ENCODE measurements around the gene XRN2.
"Not testable (repeated sequence)": the region's sequence is repeated elsewhere in the genome, so short reads cannot be mapped to it uniquely, and the experiment has no call there.

XRN2 gene

DNA sequence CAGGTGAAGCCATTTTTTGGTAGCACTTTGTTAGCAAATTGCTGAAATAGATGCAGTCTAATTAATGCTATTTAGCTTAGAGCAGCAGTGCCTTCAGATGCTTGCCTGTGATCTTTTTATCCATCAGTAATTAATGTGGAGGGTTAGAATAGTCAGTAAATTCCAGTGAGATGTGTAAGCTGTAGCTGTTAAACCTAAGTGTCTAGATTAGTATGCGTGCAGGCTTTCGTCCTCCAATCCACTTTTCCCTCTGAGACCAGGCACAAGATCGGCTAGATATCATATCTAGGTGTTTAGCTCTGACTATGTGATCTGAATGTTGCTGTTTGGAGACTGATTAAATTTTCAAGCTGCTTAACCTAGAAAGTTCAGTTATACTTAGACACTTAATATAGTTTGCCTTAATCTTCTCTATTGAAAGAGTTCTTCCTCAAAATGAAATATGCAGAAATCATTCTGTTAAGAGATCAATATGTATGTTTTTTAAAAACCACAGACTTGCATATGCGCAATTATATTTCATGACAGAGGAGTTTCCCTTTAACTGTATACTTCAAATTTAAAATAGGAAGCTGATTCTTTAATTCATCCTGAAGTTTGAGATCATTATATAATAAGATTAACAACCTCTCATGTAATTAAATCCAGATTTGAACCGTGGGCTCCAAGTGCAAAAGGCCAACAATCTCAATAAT lies 41.2 kb downstream of the XRN2 start:
- Mint-ChIP-seq H3K36me3 (ENCODE audit: insufficient read depth) (peaks cover 76% of the 10 kb centered on the region), H3K4me1 (ENCODE audit: low read depth in 2 of 2) (peaks cover 0 to 3% of the 10 kb centered on the region in 2 donors), H3K27me3 (no peaks in the 10 kb centered on the region), H3K4me3 (no peak overlapping the region), H3K27ac (peak overlapping the region in 1 of 2 donors; percentile 60), H3K9me3 (no peaks in the 10 kb centered on the region)
- ATAC-seq (replicated peaks) (no peak), DNase-seq (no peak)

DNA sequence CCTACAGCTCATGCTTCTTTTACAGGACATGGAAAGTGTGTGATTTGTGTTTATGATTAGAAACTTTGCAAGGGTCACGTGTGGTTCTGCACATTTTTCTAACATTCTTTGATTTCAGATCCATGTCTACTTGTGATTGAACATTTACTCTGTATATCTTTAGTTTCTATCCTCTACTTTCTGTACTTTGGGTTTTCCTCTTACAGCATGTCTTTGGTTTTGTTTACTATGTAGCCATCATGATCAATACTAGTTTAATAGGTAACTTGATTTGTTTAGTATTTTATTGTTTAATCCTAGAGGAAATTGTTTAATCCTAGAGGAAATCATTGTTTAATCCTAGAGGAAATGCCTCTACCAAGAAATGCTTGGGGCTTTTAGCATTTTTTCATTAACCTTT lies 41.8 kb downstream of the XRN2 start:
- no peaks in the 10 kb centered on the region for H3K4me1 Mint-ChIP-seq (ENCODE audit: low read depth in 2 of 2)
- peaks cover 76% of the 10 kb centered on the region for H3K36me3 Mint-ChIP-seq (ENCODE audit: insufficient read depth)
- no peak overlapping the region for H3K27ac Mint-ChIP-seq
- no peaks in the 10 kb centered on the region for H3K9me3 Mint-ChIP-seq
- DNase-seq (no peak), ATAC-seq (replicated peaks) (no peak)
- H3K27me3 Mint-ChIP-seq: no peaks in the 10 kb centered on the region
- no peak overlapping the region for H3K4me3 Mint-ChIP-seq

DNA sequence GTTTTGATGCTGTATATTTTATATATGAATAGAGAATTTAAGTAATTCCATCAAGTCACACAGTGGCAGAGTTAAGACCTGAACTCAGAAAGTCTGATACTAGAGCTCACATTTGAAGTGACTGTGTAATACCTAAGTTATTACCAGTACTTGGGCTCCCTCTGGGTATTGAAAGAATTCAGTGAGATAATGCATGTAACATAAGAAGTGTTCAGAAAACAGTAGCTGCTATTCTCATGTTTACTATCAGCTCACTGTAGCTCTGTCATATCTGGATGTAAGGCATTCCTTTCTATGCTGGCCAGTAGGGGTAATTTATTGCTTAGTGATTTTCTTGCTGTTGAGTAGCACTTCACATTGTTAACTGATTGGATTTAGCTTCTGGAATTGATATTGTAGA lies 49.6 kb downstream of the XRN2 start:
- no peak overlapping the region for H3K27ac Mint-ChIP-seq
- no peak for DNase-seq

DNA sequence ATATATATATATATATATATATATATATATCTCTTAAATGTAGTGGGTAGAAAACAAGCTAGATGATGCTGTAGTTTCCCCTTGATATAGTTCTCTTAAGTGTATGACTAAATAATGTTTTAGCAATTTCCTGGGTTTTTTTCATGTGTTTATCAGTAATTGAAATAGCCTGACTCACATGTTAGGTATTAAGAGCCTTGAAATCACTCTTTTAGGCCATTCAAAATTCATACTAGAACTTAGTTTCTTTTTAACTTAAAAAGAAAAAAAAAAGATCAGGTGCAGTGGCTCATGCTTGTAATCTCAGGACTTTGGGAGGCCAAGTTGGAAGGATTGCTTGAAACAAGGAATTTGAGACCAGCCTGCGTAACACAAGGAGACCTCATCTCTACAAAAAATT lies 50.1 kb downstream of the XRN2 start:
- H3K9me3 Mint-ChIP-seq: no peaks in the 10 kb centered on the region
- H3K4me1 Mint-ChIP-seq (ENCODE audit: low read depth in 2 of 2): no peaks in the 10 kb centered on the region
- H3K4me3 Mint-ChIP-seq: no peak overlapping the region
- no peaks in the 10 kb centered on the region for H3K27me3 Mint-ChIP-seq
- ATAC-seq (replicated peaks) (no peak), DNase-seq (no peak)
- H3K36me3 Mint-ChIP-seq (ENCODE audit: insufficient read depth): peaks cover 62% of the 10 kb centered on the region
- H3K27ac Mint-ChIP-seq: no peak overlapping the region

More for the DNA sequence above, 49.6 kb downstream of the XRN2 start:
- Mint-ChIP-seq H3K4me1 (ENCODE audit: low read depth in 2 of 2) (no peaks in the 10 kb centered on the region), H3K36me3 (ENCODE audit: insufficient read depth) (peaks cover 62% of the 10 kb centered on the region), H3K27me3 (no peaks in the 10 kb centered on the region), H3K4me3 (no peak overlapping the region), H3K9me3 (no peaks in the 10 kb centered on the region)
- ATAC-seq (replicated peaks): no peak

DNA sequence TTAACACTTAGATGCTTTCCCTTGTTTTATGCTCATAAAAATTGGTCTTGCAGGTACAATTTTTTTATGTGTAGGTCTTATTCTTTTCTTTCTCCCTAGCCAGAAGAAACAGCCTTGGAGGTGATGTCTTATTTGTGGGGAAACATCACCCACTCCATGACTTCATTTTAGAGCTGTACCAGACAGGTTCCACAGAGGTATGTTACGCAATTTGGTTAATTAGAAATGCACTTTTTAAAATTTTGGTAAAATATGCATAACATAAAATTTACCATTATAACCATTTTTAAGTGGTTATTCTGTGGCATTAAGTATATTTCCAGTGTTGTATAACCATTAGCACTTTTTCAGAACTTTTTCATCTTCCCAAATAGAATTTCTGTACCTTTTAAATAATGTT lies 52.9 kb downstream of the XRN2 start:
- Mint-ChIP-seq H3K4me3 (no peak overlapping the region), H3K36me3 (ENCODE audit: insufficient read depth) (peaks cover 59% of the 10 kb centered on the region), H3K27ac (no peak overlapping the region), H3K4me1 (ENCODE audit: low read depth in 2 of 2) (peaks cover 3 to 9% of the 10 kb centered on the region in 2 donors), H3K27me3 (no peaks in the 10 kb centered on the region), H3K9me3 (no peaks in the 10 kb centered on the region)
- ATAC-seq (replicated peaks) (no peak), DNase-seq (no peak)

DNA sequence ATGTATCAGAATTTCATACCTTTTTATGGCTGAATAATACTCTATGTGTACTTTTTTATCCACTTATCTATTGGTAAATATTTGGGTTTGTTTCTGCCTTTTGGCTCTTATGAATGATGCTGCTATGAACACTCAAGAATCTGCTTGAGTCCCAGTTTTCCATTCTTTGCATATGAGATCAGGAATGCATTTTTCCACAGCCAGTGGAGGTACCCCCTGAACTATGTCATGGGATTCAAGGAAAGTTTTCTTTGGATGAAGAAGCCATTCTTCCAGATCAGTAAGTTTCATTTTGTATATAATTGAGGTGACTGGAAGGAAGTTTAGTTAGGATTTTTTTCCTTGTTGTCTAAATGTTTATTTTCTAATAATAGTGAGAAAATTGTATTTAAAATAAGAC lies 53.3 kb downstream of the XRN2 start:
- peaks cover 3 to 11% of the 10 kb centered on the region in 2 donors for H3K4me1 Mint-ChIP-seq (ENCODE audit: low read depth in 2 of 2)
- ATAC-seq (replicated peaks): no peak
- no peaks in the 10 kb centered on the region for H3K9me3 Mint-ChIP-seq
- H3K4me3 Mint-ChIP-seq: no peak overlapping the region
- peaks cover 61% of the 10 kb centered on the region for H3K36me3 Mint-ChIP-seq (ENCODE audit: insufficient read depth)
- DNase-seq: no peak
- no peaks in the 10 kb centered on the region for H3K27me3 Mint-ChIP-seq
- H3K27ac Mint-ChIP-seq: no peak overlapping the region

DNA sequence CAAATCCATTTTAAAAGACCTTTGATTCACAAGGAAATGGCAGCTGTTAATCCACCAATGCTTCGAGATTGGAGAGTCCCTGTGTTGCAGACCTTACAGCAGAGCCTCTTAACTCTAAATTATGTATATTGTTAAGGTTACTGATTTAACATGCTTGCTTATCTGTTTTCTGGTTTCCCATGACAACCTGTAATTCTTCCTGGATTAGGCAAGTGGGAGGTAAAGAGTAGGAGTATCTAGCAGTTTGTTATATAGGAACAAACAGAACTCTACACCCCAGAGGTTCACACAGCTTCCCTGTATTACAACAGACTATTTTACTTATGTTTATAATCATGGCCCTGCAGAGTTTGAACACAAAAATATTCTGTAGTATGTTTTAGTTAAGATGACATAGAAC lies 54.7 kb downstream of the XRN2 start:
- Mint-ChIP-seq H3K4me3 (no peak overlapping the region), H3K4me1 (ENCODE audit: low read depth in 2 of 2) (peaks cover 4 to 13% of the 10 kb centered on the region in 2 donors), H3K9me3 (no peaks in the 10 kb centered on the region), H3K36me3 (ENCODE audit: insufficient read depth) (peaks cover 71% of the 10 kb centered on the region), H3K27ac (peak overlapping the region in 1 of 2 donors; percentile 25), H3K27me3 (no peaks in the 10 kb centered on the region)
- DNase-seq (no peak), ATAC-seq (replicated peaks) (no peak)

DNA sequence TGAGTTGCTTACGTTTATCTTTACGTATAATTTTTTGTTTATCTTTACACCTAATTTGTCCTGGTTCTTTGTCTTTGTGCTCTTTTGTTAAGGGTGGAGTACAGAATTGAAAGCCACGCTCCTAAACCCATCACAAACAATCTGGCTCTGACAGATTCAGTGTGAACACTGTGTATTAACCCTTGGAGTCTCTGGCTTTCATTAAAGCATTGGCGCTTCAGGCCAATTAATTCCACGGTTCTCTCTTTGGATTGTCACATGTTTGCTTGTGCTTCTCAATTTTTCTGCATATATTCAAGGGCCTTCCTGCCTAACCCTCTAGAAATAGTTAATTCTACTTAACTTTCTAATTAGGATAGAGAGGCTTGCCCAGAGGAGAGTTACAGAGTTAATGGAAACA lies 55.6 kb downstream of the XRN2 start:
- no peak for DNase-seq
- H3K4me1 Mint-ChIP-seq (ENCODE audit: low read depth in 2 of 2): peaks cover 7 to 13% of the 10 kb centered on the region in 2 donors
- H3K4me3 Mint-ChIP-seq: no peak overlapping the region
- ATAC-seq (replicated peaks): no peak
- no peaks in the 10 kb centered on the region for H3K9me3 Mint-ChIP-seq
- peak overlapping the region in 1 of 2 donors; percentile 38 for H3K27ac Mint-ChIP-seq
- peaks cover 68% of the 10 kb centered on the region for H3K36me3 Mint-ChIP-seq (ENCODE audit: insufficient read depth)
- no peaks in the 10 kb centered on the region for H3K27me3 Mint-ChIP-seq

DNA sequence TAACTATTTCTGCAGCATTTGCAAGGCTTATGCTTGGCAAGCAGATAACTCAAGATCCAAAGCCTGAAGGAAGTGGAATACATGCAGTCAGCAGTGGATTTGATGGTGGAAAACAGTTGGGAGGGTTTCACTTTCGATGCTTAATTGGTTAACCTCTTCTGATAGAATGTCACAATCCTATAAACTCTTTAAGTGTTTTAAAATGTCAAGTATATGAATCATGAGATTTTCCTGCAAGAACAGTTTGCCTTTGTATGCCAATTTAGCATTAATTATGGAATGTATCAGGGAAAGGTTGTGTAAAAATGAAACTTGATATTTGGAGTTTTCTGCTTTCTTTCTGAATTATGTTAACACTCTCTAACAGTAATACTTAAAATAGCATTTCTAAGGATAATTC lies 57.6 kb downstream of the XRN2 start:
- no peak overlapping the region for H3K4me3 Mint-ChIP-seq
- peaks cover 7 to 13% of the 10 kb centered on the region in 2 donors for H3K4me1 Mint-ChIP-seq (ENCODE audit: low read depth in 2 of 2)
- no peaks in the 10 kb centered on the region for H3K9me3 Mint-ChIP-seq
- ATAC-seq (replicated peaks) (no peak), DNase-seq (no peak)
- no peaks in the 10 kb centered on the region for H3K27me3 Mint-ChIP-seq
- H3K36me3 Mint-ChIP-seq (ENCODE audit: insufficient read depth): peaks cover 71% of the 10 kb centered on the region
- H3K27ac Mint-ChIP-seq: peak overlapping the region in 1 of 2 donors; percentile 49

DNA sequence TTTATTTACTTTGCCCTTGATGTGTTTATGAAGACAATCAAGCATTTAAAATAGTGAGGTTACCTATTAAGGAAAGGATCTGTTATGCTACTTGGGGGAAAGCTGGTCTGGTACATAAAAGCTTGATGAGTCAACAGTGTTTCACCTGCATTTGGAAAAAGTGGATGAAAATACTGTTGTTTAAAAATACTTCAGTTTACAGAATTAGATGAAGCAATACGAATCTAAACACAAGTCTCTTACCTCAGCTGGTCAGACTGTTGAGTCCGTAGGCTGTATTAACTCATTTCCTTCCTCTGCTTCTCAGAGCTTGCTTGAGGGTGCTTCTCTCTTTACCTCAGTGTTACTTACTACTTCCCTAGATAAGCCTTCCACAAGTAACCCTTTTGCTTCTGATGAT lies 58.1 kb downstream of the XRN2 start:
- ATAC-seq (replicated peaks): no peak
- no peak overlapping the region for H3K4me3 Mint-ChIP-seq
- no peak overlapping the region for H3K27ac Mint-ChIP-seq
- no peaks in the 10 kb centered on the region for H3K27me3 Mint-ChIP-seq
- DNase-seq: no peak
- peaks cover 68% of the 10 kb centered on the region for H3K36me3 Mint-ChIP-seq (ENCODE audit: insufficient read depth)
- H3K9me3 Mint-ChIP-seq: no peaks in the 10 kb centered on the region
- peaks cover 7 to 13% of the 10 kb centered on the region in 2 donors for H3K4me1 Mint-ChIP-seq (ENCODE audit: low read depth in 2 of 2)

DNA sequence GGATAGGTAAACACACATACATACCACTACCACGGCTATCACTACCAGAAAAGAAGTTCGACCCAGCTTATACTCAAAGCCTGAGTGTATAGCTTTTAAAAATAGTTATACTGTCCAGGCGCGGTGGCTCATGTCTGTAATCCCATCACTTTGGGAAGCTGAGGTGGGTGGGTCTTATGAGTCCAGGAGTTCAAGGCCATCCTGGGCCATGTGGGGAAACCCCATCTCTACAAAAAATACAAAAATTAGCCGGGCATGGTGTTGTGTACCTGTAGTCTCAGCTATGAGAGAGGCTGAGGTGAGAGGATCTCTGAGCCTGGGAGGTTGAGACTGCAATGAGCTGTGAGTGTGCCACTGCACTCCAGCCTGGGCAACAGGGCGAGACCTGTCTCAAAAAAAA lies 61.3 kb downstream of the XRN2 start:
- Mint-ChIP-seq H3K27me3 (no peaks in the 10 kb centered on the region), H3K4me1 (ENCODE audit: low read depth in 2 of 2) (peaks cover 7 to 13% of the 10 kb centered on the region in 2 donors), H3K27ac (no peak overlapping the region), H3K9me3 (no peaks in the 10 kb centered on the region), H3K36me3 (ENCODE audit: insufficient read depth) (peaks cover 66% of the 10 kb centered on the region), H3K4me3 (no peak overlapping the region)
- DNase-seq (no peak), ATAC-seq (replicated peaks) (no peak)

DNA sequence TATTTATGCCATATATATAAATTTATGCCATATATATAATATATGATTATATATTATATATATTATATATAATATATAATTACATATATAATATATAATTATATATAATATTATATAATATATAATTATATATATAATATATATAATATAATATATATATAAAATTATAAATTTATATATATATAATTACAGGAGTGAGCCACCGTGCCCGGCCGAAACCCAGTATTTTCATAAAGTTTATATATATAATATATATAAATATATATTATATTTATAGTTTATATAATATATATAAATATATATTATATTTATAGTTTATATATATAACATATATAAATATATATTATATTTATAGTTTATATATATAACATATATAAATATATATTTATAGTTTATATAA lies 62.6 kb downstream of the XRN2 start:
- H3K27ac Mint-ChIP-seq: no peak overlapping the region
- no peaks in the 10 kb centered on the region for H3K9me3 Mint-ChIP-seq
- peaks cover 64% of the 10 kb centered on the region for H3K36me3 Mint-ChIP-seq (ENCODE audit: insufficient read depth)

DNA sequence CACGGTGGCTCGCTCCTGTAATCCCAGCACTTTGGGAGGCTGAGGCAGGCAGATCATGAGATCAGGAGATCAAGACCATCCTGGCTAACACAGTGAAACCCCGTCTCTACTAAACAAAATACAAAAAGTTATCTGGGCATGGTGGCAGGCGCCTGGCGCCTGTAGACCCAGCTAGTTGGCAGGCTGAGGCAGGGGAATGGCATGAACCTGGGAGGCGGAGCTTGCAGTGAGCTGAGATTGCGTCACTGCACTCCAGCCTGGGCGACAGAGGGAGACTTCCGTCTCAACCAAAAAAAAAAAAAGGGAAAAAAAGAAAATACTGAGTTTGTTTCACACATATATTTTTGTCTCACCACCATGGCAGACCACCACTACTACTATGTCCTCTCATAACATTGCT lies 63.1 kb downstream of the XRN2 start:
- peaks cover 65% of the 10 kb centered on the region for H3K36me3 Mint-ChIP-seq (ENCODE audit: insufficient read depth)
- H3K27ac Mint-ChIP-seq: not testable (repeated sequence)

More for the DNA sequence above, 62.6 kb downstream of the XRN2 start:
- Mint-ChIP-seq H3K4me3 (no peak overlapping the region), H3K27me3 (no peaks in the 10 kb centered on the region), H3K4me1 (ENCODE audit: low read depth in 2 of 2) (peaks cover 4 to 7% of the 10 kb centered on the region in 2 donors)
- DNase-seq (no peak), ATAC-seq (replicated peaks) (no peak)

DNA sequence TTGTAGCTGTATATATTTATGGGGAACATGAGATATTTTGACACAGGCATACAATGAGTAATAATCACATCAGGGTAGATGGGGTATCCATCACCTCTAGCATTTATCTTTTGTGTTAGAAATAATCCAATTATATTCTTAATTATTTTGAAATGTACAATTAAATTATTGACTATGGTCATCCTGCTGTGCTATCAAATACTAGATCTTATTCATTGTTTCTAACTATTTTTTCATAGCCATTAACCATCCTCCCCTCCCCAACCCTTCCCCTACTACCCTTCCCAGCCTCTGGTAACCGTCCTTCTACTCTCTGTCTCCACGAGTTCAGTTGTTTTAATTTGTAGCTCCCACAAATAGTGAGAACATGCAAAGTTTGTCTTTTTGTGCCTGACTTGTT lies 65.7 kb downstream of the XRN2 start:
- no peak for DNase-seq

More for the DNA sequence above, 63.1 kb downstream of the XRN2 start:
- H3K9me3 Mint-ChIP-seq; H3K4me1 Mint-ChIP-seq (ENCODE audit: low read depth in 2 of 2); DNase-seq; H3K4me3 Mint-ChIP-seq; ATAC-seq (replicated peaks); H3K27me3 Mint-ChIP-seq: not testable (repeated sequence)

More for the DNA sequence above, 65.7 kb downstream of the XRN2 start:
- H3K4me1 Mint-ChIP-seq (ENCODE audit: low read depth in 2 of 2): peaks cover 6 to 7% of the 10 kb centered on the region in 2 donors
- H3K27me3 Mint-ChIP-seq: no peaks in the 10 kb centered on the region
- peaks cover 65% of the 10 kb centered on the region for H3K36me3 Mint-ChIP-seq (ENCODE audit: insufficient read depth)
- no peak for ATAC-seq (replicated peaks)
- no peaks in the 10 kb centered on the region for H3K9me3 Mint-ChIP-seq
- no peak overlapping the region for H3K27ac Mint-ChIP-seq
- H3K4me3 Mint-ChIP-seq: no peak overlapping the region

All from effector memory CD8-positive, alpha-beta T cell (primary cell).